GM12878 (cell line): ENCODE data around the gene ZMAT3.

Experiments used
- CREB1 ChIP-seq: IDR thresholded peaks from 2 replicates; pipeline ENCODE4 v1.6.1; 2012; ENCODE audit warnings: low read depth, mild to moderate bottlenecking, inconsistent platforms
- ESRRA ChIP-seq: IDR thresholded peaks from 2 replicates; pipeline ENCODE4 v1.6.1; 2012; ENCODE audit warnings: mild to moderate bottlenecking, low read length, improper control_type of control experiment
- EZH2 ChIP-seq: IDR thresholded peaks from 2 replicates; pipeline ENCODE4 v1.6.1; 2012; ENCODE audit warnings: low read depth, mild to moderate bottlenecking, control low read depth, inconsistent platforms, low read length, borderline replicate concordance; ENCODE audit not compliant: control insufficient read depth
- POLR2AphosphoS2 ChIP-seq: IDR thresholded peaks from 2 replicates; pipeline ENCODE4 v1.6.1; 2011; ENCODE audit warnings: low read depth, mild to moderate bottlenecking, low read length, improper control_type of control experiment, moderate library complexity
- RAD21 ChIP-seq: IDR thresholded peaks from 2 replicates; pipeline ENCODE4 v1.6.1; 2011; ENCODE audit warnings: mild to moderate bottlenecking, low read depth, low read length, moderate library complexity; ENCODE audit not compliant: insufficient read depth
- RFX5 ChIP-seq: IDR thresholded peaks from 2 replicates; pipeline ENCODE4 v1.6.1; 2011; ENCODE audit warnings: low read depth, low read length, improper control_type of control experiment
- STAT3 ChIP-seq: IDR thresholded peaks from 2 replicates; pipeline ENCODE4 v1.6.1; 2011; ENCODE audit warnings: low read depth, low read length, improper control_type of control experiment
- ZZZ3 ChIP-seq: IDR thresholded peaks from 2 replicates; pipeline ENCODE4 v1.6.1; 2011; ENCODE audit warnings: low read depth; ENCODE audit not compliant: control insufficient read depth, insufficient read length
- TF ChIP-seq, protein P1 (sequence below): IDR thresholded peaks from 2 replicates; pipeline ENCODE4 v1.6.1; 2011; ENCODE audit warnings: low read depth, low read length, improper control_type of control experiment, borderline replicate concordance
- TF ChIP-seq, protein P2 (sequence below): IDR thresholded peaks from 2 replicates; pipeline ENCODE4 v1.6.1; 2012; ENCODE audit warnings: low read depth, low read length, improper control_type of control experiment
- TF ChIP-seq, protein P3 (sequence below), 3 experiments: IDR thresholded peaks in 2 of 3; conservative IDR thresholded peaks in 1 of 3; 2 replicates each; pipeline ENCODE4 v1.5.1; 2011; ENCODE audit warnings: low read depth in 3 of 3, low read length in 3 of 3, mild to moderate bottlenecking in 3 of 3, control low read depth in 2 of 3, moderate library complexity in 2 of 3, inconsistent platforms in 1 of 3, mixed read lengths in 1 of 3; ENCODE audit not compliant: control insufficient read depth in 2 of 3, insufficient read depth in 1 of 3; ENCODE audit errors: extremely low read depth in 1 of 3

DNA sequence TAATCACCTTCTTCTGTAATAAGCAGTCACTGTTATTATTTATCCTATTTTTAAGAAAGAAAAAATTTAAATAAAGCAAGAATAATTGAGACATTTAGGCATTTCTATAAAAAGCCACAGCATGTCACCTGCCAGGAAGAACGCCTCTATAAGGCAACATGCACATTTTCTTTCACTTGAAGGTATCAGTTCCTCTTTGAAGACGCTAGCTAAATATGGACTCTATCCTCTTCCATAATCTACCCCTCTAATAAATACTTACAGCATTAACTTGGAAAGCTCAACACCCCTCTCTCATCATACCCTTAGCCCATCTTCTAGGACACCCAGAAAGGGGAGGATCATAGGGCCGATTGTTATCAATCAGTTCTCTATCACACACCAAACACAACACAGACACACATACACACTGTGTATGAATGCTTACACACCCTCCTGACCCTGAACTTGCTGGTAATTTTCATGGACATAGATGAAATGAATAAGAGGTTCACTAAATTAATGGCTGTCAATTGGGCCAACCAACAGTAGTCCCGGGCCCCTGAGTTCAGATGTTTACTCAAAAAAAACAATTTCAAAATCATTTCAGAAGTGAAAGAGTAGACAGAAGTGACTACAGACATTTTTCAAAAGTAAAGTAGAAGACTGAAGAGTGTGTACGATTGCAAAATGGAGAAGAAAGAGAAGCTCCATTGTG, 102.5 kb downstream of the ZMAT3 start:
- TF ChIP-seq, protein P1, sequence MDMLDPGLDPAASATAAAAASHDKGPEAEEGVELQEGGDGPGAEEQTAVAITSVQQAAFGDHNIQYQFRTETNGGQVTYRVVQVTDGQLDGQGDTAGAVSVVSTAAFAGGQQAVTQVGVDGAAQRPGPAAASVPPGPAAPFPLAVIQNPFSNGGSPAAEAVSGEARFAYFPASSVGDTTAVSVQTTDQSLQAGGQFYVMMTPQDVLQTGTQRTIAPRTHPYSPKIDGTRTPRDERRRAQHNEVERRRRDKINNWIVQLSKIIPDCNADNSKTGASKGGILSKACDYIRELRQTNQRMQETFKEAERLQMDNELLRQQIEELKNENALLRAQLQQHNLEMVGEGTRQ: no peak
- TF ChIP-seq RFX5: no peak
- TF ChIP-seq, protein P2, sequence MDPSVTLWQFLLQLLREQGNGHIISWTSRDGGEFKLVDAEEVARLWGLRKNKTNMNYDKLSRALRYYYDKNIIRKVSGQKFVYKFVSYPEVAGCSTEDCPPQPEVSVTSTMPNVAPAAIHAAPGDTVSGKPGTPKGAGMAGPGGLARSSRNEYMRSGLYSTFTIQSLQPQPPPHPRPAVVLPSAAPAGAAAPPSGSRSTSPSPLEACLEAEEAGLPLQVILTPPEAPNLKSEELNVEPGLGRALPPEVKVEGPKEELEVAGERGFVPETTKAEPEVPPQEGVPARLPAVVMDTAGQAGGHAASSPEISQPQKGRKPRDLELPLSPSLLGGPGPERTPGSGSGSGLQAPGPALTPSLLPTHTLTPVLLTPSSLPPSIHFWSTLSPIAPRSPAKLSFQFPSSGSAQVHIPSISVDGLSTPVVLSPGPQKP: no peak
- no peak for TF ChIP-seq RAD21
- TF ChIP-seq, protein P3, sequence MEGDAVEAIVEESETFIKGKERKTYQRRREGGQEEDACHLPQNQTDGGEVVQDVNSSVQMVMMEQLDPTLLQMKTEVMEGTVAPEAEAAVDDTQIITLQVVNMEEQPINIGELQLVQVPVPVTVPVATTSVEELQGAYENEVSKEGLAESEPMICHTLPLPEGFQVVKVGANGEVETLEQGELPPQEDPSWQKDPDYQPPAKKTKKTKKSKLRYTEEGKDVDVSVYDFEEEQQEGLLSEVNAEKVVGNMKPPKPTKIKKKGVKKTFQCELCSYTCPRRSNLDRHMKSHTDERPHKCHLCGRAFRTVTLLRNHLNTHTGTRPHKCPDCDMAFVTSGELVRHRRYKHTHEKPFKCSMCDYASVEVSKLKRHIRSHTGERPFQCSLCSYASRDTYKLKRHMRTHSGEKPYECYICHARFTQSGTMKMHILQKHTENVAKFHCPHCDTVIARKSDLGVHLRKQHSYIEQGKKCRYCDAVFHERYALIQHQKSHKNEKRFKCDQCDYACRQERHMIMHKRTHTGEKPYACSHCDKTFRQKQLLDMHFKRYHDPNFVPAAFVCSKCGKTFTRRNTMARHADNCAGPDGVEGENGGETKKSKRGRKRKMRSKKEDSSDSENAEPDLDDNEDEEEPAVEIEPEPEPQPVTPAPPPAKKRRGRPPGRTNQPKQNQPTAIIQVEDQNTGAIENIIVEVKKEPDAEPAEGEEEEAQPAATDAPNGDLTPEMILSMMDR (IDR thresholded peaks at IDR 0.05 in 2 of 3, conservative IDR thresholded peaks at IDR 0.05 in 1 of 3; ENCODE audit: control insufficient read depth in 2 of 3, extremely low read depth in 1 of 3, insufficient read depth in 1 of 3, low read depth in 3 of 3, low read length in 3 of 3): no peak
- TF ChIP-seq STAT3: no peak
- no peak for TF ChIP-seq ESRRA
- no peak for TF ChIP-seq POLR2AphosphoS2
- TF ChIP-seq CREB1: 0 out of 2 replicates have a peak, but pooled peaks have one; percentile 14
- TF ChIP-seq EZH2: no peak
- no peak for TF ChIP-seq ZZZ3
